Hepatocyte (in vitro differentiated cells): ENCODE measurements around the gene TMEM245.

Experiments used
- EZH2phosphoT487 ChIP-seq: fragments of 200-600 bp; sonication (generic); IDR thresholded peaks from one replicate; pipeline ENCODE4 v1.6.1; 2018; ENCODE audit warnings: antibody characterized with exemption, mild to moderate bottlenecking, low read depth, moderate library complexity; ENCODE audit not compliant: unreplicated experiment, severe bottlenecking
- TF ChIP-seq, protein P1 (sequence below): fragments of 200-600 bp; sonication (generic); IDR thresholded peaks from 2 replicates; pipeline ENCODE4 v1.5.1; 2016; ENCODE audit warnings: antibody characterized with exemption, mild to moderate bottlenecking; ENCODE audit not compliant: poor library complexity

DNA sequence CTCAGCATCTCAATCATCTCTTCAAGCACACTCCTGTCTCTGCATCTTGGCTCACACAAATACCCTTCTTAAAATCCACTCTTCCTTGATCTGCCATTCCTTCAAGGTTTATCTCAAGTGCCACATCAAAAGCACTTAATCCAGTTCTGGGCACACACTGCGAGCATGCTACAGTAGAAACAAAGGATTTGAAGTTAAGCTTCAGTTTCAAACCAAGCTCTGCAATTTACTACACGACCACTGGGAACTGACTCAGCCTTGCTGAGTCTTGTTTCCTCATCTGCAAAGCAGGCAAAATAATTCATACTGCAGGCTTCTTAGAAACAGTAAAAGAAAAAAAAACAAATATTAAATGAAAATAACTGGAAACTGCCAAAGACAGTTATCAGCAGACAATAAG lies 56.0 kb downstream of the TMEM245 start:
- TF ChIP-seq, protein P1, sequence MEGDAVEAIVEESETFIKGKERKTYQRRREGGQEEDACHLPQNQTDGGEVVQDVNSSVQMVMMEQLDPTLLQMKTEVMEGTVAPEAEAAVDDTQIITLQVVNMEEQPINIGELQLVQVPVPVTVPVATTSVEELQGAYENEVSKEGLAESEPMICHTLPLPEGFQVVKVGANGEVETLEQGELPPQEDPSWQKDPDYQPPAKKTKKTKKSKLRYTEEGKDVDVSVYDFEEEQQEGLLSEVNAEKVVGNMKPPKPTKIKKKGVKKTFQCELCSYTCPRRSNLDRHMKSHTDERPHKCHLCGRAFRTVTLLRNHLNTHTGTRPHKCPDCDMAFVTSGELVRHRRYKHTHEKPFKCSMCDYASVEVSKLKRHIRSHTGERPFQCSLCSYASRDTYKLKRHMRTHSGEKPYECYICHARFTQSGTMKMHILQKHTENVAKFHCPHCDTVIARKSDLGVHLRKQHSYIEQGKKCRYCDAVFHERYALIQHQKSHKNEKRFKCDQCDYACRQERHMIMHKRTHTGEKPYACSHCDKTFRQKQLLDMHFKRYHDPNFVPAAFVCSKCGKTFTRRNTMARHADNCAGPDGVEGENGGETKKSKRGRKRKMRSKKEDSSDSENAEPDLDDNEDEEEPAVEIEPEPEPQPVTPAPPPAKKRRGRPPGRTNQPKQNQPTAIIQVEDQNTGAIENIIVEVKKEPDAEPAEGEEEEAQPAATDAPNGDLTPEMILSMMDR: no peak
- no peak for TF ChIP-seq EZH2phosphoT487
